GM21360 (cell line): Measurements from ENCODE around the gene DNALI1.

ENCODE experiments used
- ATAC-seq: cut with Tn5 transposase; IDR thresholded peaks from one replicate; pipeline ENCODE4 v1.9.1; 2021; ENCODE audit warnings: mild to moderate bottlenecking, moderate library complexity; ENCODE audit not compliant: unreplicated experiment

DNALI1 gene

DNA sequence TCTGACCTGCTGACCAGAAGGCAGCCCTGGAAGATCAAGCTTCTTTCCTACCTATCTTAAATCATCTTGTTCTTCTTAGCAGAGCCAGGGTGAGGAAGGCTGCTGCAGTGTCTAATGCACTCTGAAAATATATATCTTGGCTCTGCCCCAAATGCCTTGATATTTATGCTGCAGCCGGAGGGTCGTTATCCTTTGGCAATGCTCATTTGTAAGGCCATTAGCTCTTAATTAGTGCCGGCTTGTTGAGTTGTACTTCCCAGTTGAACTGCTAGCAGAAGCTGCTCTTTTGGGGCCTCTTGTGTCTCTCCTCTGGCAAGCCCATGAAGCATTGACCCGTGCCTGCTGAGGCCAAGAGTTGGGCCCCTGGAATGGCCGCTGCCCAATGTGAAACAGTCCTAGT, 43.2 kb downstream of the DNALI1 start:
- no peak for ATAC-seq

DNA sequence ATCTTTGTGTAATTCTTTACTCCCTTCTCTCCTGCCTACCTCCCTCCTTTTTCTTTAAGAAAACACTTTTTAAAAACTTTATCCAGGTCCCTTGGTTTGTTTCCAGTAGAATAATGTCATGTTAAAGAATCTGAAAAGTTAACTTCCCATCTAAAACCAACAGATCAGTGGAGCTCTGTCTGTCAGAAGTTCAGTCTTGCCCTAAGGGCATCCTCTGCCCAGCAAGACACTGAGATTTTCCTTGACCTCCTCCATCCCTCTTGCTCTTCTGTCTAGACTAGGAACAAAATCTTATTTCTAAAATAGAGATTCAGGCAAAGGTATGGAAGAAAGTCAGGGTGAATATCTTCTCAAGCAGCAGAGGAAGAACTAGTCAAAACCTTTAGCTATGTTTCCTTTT, 44.7 kb downstream of the DNALI1 start:
- ATAC-seq: no peak

DNA sequence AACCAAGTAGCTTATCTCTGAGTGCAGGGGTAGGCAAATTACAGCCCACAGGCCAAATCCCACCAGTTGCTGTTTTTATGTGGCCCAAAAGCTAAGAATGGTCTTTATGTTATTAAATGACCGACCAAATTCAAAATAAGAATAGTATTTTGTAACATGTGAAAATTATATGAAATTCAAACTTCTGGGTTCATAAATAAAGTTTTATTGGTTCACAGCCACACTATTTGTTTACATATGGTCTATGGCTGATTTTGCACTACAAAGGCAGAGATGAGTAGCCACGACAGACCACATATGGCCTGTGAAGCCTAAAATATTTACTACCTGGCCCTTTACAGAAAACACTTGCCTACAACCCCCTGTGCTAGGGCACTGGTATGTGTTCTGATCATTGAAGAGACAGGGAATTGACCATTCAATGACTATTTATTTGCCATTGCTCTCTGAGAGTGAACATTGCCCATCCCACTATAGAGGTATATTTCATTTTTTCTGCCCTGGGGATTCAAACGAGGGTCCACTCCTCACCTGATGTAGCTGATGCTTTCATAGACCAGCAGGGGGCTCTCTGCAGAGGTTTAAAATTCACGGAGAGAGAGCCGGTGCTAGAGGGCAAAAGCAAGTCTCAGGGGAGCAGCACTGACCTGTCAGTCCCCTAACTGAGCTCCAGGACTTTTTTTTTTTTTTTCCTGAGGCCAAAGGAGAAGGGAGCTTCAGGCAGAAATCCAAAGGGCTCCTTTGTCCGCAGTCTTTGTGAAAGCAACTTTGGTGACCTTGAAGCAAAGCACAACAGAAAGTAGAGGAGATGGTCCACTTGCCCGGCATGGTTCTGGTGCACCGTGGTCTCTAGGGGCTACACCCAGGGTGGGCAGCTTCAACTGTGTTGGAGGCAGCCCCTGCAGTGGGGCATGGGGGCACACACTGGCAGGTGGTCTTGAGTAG, 46.3 kb downstream of the DNALI1 start:
- no peak for ATAC-seq

DNA sequence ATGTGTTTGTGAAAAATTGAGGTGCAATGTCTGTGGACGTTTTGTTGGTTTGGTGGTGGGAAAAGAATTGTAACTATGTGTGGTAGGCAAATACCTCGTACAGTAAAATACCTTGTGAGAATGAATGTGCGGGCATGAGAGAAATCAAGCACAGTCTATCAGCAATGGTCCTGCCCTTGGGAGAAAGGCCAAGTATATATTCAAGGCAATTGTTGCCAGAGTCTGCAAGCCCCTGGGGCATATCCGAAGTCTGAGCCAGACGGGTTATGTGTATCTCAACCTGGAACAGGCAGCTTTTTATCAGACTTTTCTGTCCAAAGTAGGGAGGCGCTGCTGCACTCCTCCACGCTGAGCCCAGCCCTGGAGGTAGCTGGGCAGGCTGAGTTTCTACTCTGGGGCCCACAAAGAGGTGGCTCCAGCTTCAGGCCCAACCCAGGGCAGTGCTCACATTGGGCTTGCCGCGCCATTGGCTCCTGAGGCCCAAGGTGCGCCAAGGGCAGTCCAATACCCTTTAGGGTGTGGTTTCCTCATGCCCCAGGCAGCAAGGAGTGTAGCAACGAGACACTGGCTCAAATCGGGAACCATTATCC, 48.4 kb downstream of the DNALI1 start:
- ATAC-seq: no peak

DNA sequence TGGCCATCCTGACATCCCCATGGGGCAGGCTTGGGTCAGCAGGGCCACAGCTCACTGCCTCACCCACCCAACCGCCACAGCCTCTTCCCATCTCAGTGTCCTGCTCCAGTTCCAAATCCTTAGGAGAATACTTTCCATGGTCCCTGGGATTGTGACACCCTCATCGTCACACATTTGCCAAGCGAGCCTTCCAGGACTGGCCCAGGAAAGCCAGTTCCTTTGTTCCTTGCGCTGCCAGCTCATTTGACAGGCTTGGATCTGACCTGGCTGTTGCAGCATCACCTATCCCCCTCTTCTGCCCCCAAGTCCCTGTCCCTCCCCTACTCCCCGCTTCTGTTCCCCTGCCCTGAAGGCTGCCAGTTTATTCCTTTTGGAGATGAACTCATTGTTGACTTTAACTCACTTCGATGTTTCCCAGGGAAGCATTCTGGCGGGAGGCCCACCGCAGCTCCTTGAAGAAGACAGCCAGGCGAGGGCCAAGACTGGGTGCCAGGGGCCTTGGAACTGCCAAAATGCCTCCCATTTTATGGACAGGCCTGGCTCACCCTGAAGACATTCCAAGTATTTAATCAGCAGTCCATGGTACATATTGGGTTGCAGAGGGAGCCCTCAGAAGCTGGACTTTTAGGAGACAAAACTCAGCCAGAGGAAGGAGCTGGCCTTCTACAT, 49.2 kb downstream of the DNALI1 start:
- ATAC-seq: no peak

GRCh38 chr1:37606481-37607263, 49.9 kb downstream of the DNALI1 start:
- no peak for ATAC-seq

GRCh38 chr1:37609002-37609401, 52.3 kb downstream of the DNALI1 start:
- ATAC-seq: no peak

DNA sequence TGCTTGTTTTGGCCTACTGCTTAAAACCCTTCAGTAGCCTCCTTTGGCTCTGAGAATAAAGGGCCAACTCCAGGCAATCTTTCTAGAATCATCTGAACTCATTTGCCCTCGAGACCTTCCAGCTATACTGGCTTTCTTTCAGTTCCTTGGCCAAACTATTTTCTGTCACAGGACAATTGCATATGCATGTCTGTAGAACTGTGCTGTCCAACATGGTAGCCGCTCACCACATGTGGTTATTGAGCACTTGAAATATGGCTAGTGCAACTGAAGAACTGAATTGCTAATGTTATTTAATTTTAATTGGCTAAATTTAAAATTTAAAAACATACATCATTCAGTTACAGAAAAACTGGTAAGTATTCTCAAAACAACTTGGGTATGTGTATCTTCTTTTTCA, 53.3 kb downstream of the DNALI1 start:
- no peak for ATAC-seq

- ATAC-seq: no peak
Observed at GRCh38 chr1:37612186-37612585, 55.4 kb downstream of the DNALI1 start.

GRCh38 chr1:37614105-37614504, 57.4 kb downstream of the DNALI1 start:
- no peak for ATAC-seq

DNA sequence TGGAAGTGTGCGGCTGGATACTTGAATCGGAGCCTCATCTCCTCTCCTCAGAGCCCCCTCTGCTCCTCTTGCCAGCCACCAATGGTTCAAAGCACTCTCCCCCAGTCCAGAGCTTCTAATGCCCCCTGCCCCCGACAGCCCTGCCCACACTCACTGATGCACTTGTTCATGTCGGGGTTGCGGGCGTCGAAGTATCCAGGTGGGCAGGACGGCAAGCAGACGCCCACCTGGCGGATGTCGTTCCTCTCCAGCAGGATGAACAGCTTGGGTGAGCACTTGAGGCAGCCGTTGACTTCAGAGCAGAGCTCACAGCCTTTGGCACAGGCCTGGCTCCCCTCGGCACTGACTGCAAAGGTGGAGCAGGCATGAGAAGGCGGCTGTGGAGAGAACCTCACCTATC, 59.6 kb downstream of the DNALI1 start:
- ATAC-seq: no peak
